HepG2 (cell line): Measurements from ENCODE around the gene SNX12. TPM values are rescaled to one million over a fixed set of nuclear protein-coding genes. Genes with fewer than 3 reads are reported as not detected.

ENCODE experiments used
- CCDC6 ChIP-seq: sonication (generic); formaldehyde crosslinking; IDR thresholded peaks from 2 replicates; pipeline ENCODE4 v1.8.1; 2022; ENCODE audit warnings: mild to moderate bottlenecking, missing genetic modification reagents, moderate library complexity
- EZH2 ChIP-seq: conservative IDR thresholded peaks from 2 replicates; pipeline ENCODE4 v1.6.1; 2012; ENCODE audit warnings: mild to moderate bottlenecking, low read depth, low read length, moderate library complexity
- FOSL1 ChIP-seq: sonication (generic); formaldehyde crosslinking; IDR thresholded peaks from 2 replicates; pipeline ENCODE4 v1.9.0; 2021; ENCODE audit warnings: missing genetic modification reagents, borderline replicate concordance
- JUND ChIP-seq: sonication (generic); formaldehyde crosslinking; IDR thresholded peaks from 2 replicates; pipeline ENCODE4 v1.8.0; 2022; ENCODE audit warnings: mild to moderate bottlenecking, missing genetic modification reagents
- KAT8 ChIP-seq: IDR thresholded peaks from 2 replicates; pipeline ENCODE4 v1.6.1; 2016; ENCODE audit warnings: missing genetic modification reagents, missing compliant biosample characterization
- KDM5A ChIP-seq: fragments of 200-600 bp; sonication (generic); IDR thresholded peaks from 2 replicates; pipeline ENCODE4 v1.7.0; 2018; ENCODE audit warnings: antibody characterized with exemption, mild to moderate bottlenecking, low read length, borderline replicate concordance
- LBX2 ChIP-seq: sonication (generic); formaldehyde crosslinking; IDR thresholded peaks from 2 replicates; pipeline ENCODE4 v1.5.0; 2020; ENCODE audit warnings: missing genetic modification reagents, mild to moderate bottlenecking, borderline replicate concordance
- PBX2 ChIP-seq: IDR thresholded peaks from 2 replicates; pipeline ENCODE4 v1.6.1; 2016; ENCODE audit warnings: control low read depth
- PHF20 ChIP-seq: sonication (generic); formaldehyde crosslinking; IDR thresholded peaks from 2 replicates; pipeline ENCODE4 v1.5.0; 2020; ENCODE audit warnings: mild to moderate bottlenecking, missing genetic modification reagents
- PTBP1 ChIP-seq: fragments of 200-400 bp; formaldehyde crosslinking; IDR thresholded peaks from 2 replicates; pipeline ENCODE4 v1.6.1; 2018; ENCODE audit warnings: low read length, low read depth; ENCODE audit not compliant: poor library complexity, severe bottlenecking
- TAF1 ChIP-seq: sonication (generic); formaldehyde crosslinking; IDR thresholded peaks from 2 replicates; pipeline ENCODE4 v1.4.0; 2020; ENCODE audit warnings: missing genetic modification reagents
- UBTF ChIP-seq: sonication (generic); formaldehyde crosslinking; IDR thresholded peaks from 2 replicates; pipeline ENCODE4 v1.4.0; 2020; ENCODE audit warnings: mild to moderate bottlenecking, missing genetic modification reagents
- ZNF121 ChIP-seq: sonication (generic); formaldehyde crosslinking; IDR thresholded peaks from 2 replicates; pipeline ENCODE4 v1.5.0; 2020; ENCODE audit warnings: mild to moderate bottlenecking, missing genetic modification reagents
- ZNF20 ChIP-seq: sonication (generic); formaldehyde crosslinking; IDR thresholded peaks from 2 replicates; pipeline ENCODE4 v1.4.0; 2020; ENCODE audit warnings: mild to moderate bottlenecking, moderate library complexity, missing genetic modification reagents
- ZNF3 ChIP-seq: IDR thresholded peaks from 2 replicates; pipeline ENCODE4 v1.7.0; 2017; ENCODE audit warnings: inconsistent platforms
- ZNF687 ChIP-seq: sonication (generic); formaldehyde crosslinking; IDR thresholded peaks from 2 replicates; pipeline ENCODE4 v1.5.1; 2020; ENCODE audit warnings: mild to moderate bottlenecking, missing genetic modification reagents, moderate library complexity
- polyA plus RNA-seq, 8 experiments: library from polyadenylated mRNA; depleted of rRNA in 3 of 8; stranded (reverse) in 7 of 8; unstranded in 1 of 8; fragments of >200 nt; fragmentation: Illumina TruSeq in 4 of 8; extraction: Trizol in 4 of 8; gene quantifications; 2 replicates each; pipeline versions ENCODE4 v1.2.1 to v1.2.3, GENCODE V29; 2011 to 2016; ENCODE audit warnings: low read depth in 4 of 8, missing spikeins in 1 of 8, mixed read lengths in 1 of 8; ENCODE audit not compliant: insufficient read depth in 1 of 8
- total RNA-seq, 5 experiments: library from RNA; depleted of rRNA; stranded (reverse); fragments of >200 nt; fragmentation: Illumina TruSeq; extraction: Trizol; gene quantifications; 2 replicates each; pipeline ENCODE4 v1.2.3, GENCODE V29; 2016; ENCODE audit warnings: low read depth in 1 of 5
- TF ChIP-seq, protein P1 (sequence below): sonication (generic); formaldehyde crosslinking; IDR thresholded peaks from 2 replicates; pipeline ENCODE4; 2020; ENCODE audit warnings: missing genetic modification reagents, mild to moderate bottlenecking, borderline replicate concordance

Gene SNX12
- total and polyA plus RNA-seq, 2 of the 13 experiments (the other 11 are each of a cell fraction or from before 2014, with no cell fraction given): 30.3 to 42.2 TPM

- peak; percentile 65 for TF ChIP-seq ZNF687 (CRISPR knock-in tag)
- TF ChIP-seq ZNF20: no peak
- TF ChIP-seq, protein P1, sequence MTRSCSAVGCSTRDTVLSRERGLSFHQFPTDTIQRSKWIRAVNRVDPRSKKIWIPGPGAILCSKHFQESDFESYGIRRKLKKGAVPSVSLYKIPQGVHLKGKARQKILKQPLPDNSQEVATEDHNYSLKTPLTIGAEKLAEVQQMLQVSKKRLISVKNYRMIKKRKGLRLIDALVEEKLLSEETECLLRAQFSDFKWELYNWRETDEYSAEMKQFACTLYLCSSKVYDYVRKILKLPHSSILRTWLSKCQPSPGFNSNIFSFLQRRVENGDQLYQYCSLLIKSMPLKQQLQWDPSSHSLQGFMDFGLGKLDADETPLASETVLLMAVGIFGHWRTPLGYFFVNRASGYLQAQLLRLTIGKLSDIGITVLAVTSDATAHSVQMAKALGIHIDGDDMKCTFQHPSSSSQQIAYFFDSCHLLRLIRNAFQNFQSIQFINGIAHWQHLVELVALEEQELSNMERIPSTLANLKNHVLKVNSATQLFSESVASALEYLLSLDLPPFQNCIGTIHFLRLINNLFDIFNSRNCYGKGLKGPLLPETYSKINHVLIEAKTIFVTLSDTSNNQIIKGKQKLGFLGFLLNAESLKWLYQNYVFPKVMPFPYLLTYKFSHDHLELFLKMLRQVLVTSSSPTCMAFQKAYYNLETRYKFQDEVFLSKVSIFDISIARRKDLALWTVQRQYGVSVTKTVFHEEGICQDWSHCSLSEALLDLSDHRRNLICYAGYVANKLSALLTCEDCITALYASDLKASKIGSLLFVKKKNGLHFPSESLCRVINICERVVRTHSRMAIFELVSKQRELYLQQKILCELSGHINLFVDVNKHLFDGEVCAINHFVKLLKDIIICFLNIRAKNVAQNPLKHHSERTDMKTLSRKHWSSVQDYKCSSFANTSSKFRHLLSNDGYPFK (CRISPR knock-in tag): peak; percentile 53; the same call in 1 of the 2 replicates
- no peak for TF ChIP-seq ZNF121 (CRISPR knock-in tag)
- peak; percentile 69 for TF ChIP-seq PBX2 (CRISPR knock-in tag)
- TF ChIP-seq ZNF3 (CRISPR knock-in tag): no peak
- TF ChIP-seq PTBP1: peak; percentile 92
- no peak for TF ChIP-seq EZH2
- peak; percentile 54; the same call in 1 of the 2 replicates for TF ChIP-seq CCDC6 (CRISPR knock-in tag)
- peak; percentile 86; the same call in 1 of the 2 replicates for TF ChIP-seq KDM5A
- no peak for TF ChIP-seq FOSL1 (CRISPR knock-in tag)
- TF ChIP-seq TAF1 (CRISPR knock-in tag): no peak; the same call in 1 of the 2 replicates
- TF ChIP-seq PHF20 (CRISPR knock-in tag): peak; percentile 86
- no peak for TF ChIP-seq JUND (CRISPR knock-in tag)
- TF ChIP-seq LBX2 (CRISPR knock-in tag): no peak
- peak; percentile 77 for TF ChIP-seq KAT8 (CRISPR knock-in tag)
- TF ChIP-seq UBTF (CRISPR knock-in tag): 0 out of 2 replicates have a peak, but pooled peaks have one; percentile 19
These were observed at the start of gene SNX12 (continued) for GRCh38 chrX:71068044-71068918.
